Cardiac muscle cell (in vitro differentiated cells and primary cell): ENCODE data around the gene ACAP2. TPM values are rescaled to one million over a fixed set of nuclear protein-coding genes. Genes with fewer than 3 reads are reported as not detected.

ENCODE experiments used
- DNase-seq, 2 donors: peaks; one replicate each; pipeline versions ENCODE4 v3.0.0 to v3.0.0-alpha.2; 2010 to 2017; ENCODE audit warnings: low read depth in 1 of 2, low spot score in 1 of 2
- H3K27ac ChIP-seq: fragments of 200-600 bp; sonication (generic); 2 replicates; pipeline ENCODE4 v1.5.1; 2016
- H3K27me3 ChIP-seq: fragments of 200-600 bp; sonication (generic); 2 replicates; pipeline ENCODE4 v1.6.0; 2016; ENCODE audit warnings: control low read depth
- H3K36me3 ChIP-seq: fragments of 200-600 bp; sonication (generic); 2 replicates; pipeline ENCODE4 v1.5.1; 2016; ENCODE audit warnings: control low read depth
- H3K4me1 ChIP-seq: fragments of 200-600 bp; sonication (generic); 2 replicates; pipeline ENCODE4 v1.8.1; 2017; ENCODE audit warnings: low read depth, mild to moderate bottlenecking, mixed run types
- H3K4me3 ChIP-seq: fragments of 200-600 bp; sonication (generic); 2 replicates; pipeline ENCODE4 v1.5.1; 2016; ENCODE audit warnings: mild to moderate bottlenecking
- H3K9me3 ChIP-seq: fragments of 200-600 bp; sonication (generic); 2 replicates; pipeline ENCODE4 v1.5.1; 2017; ENCODE audit warnings: low read depth, mild to moderate bottlenecking, control low read depth
- polyA plus RNA-seq: library from polyadenylated mRNA; unstranded; fragments of >200 nt; fragmentation: Nextera tagmentation; extraction: Ambion mirVana; gene quantifications from 2 replicates; pipeline ENCODE4 v1.2.1, GENCODE V29; 2016
- total RNA-seq: library from RNA; depleted of rRNA; stranded (reverse); fragments of >200 nt; gene quantifications from 2 replicates; pipeline ENCODE4 v1.2.3, GENCODE V29; 2016
- TF ChIP-seq, protein P1 (sequence below): IDR thresholded peaks from 2 replicates; pipeline ENCODE4 v1.5.1; 2012; ENCODE audit warnings: low read depth, mild to moderate bottlenecking, low read length

Gene ACAP2
- total and polyA plus RNA-seq, 2 experiments from 2014 or later: 36.2 to 44.4 TPM

GRCh38 chr3:195249057-195249770 is 193.6 kb downstream of the ACAP2 start:
- Histone ChIP-seq H3K4me3 (no peak overlapping the region), H3K9me3 (no peaks in the 10 kb centered on the region), H3K36me3 (no peaks in the 10 kb centered on the region), H3K4me1 (peaks cover 9% of the 10 kb centered on the region), H3K27ac (no peak overlapping the region), H3K27me3 (no peaks in the 10 kb centered on the region)
- DNase-seq: no peak
- TF ChIP-seq, protein P1, sequence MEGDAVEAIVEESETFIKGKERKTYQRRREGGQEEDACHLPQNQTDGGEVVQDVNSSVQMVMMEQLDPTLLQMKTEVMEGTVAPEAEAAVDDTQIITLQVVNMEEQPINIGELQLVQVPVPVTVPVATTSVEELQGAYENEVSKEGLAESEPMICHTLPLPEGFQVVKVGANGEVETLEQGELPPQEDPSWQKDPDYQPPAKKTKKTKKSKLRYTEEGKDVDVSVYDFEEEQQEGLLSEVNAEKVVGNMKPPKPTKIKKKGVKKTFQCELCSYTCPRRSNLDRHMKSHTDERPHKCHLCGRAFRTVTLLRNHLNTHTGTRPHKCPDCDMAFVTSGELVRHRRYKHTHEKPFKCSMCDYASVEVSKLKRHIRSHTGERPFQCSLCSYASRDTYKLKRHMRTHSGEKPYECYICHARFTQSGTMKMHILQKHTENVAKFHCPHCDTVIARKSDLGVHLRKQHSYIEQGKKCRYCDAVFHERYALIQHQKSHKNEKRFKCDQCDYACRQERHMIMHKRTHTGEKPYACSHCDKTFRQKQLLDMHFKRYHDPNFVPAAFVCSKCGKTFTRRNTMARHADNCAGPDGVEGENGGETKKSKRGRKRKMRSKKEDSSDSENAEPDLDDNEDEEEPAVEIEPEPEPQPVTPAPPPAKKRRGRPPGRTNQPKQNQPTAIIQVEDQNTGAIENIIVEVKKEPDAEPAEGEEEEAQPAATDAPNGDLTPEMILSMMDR: no peak

GRCh38 chr3:195248281-195248680 is 194.5 kb downstream of the ACAP2 start:
- Histone ChIP-seq H3K4me1 (peaks cover 15% of the 10 kb centered on the region), H3K27me3 (no peaks in the 10 kb centered on the region), H3K9me3 (no peaks in the 10 kb centered on the region), H3K27ac (no peak overlapping the region), H3K36me3 (no peaks in the 10 kb centered on the region), H3K4me3 (no peak overlapping the region)
- TF ChIP-seq, protein P1: no peak
- no peak for DNase-seq

- no peak overlapping the region for H3K27ac ChIP-seq
- H3K27me3 ChIP-seq: no peaks in the 10 kb centered on the region
- no peaks in the 10 kb centered on the region for H3K9me3 ChIP-seq
- TF ChIP-seq, protein P1: no peak
- peaks cover 11% of the 10 kb centered on the region for H3K4me1 ChIP-seq
- no peak for DNase-seq
- no peaks in the 10 kb centered on the region for H3K36me3 ChIP-seq
- no peak overlapping the region for H3K4me3 ChIP-seq
These were observed 195.0 kb downstream of the ACAP2 start for GRCh38 chr3:195247863-195248189.

- Histone ChIP-seq H3K27me3 (no peaks in the 10 kb centered on the region), H3K4me3 (no peak overlapping the region), H3K36me3 (no peaks in the 10 kb centered on the region), H3K4me1 (peaks cover 8% of the 10 kb centered on the region), H3K9me3 (no peaks in the 10 kb centered on the region), H3K27ac (no peak overlapping the region)
- no peak for DNase-seq
- TF ChIP-seq, protein P1: no peak
These were observed 195.5 kb downstream of the ACAP2 start for GRCh38 chr3:195247086-195247862.

- Histone ChIP-seq H3K36me3 (no peaks in the 10 kb centered on the region), H3K27me3 (no peaks in the 10 kb centered on the region), H3K9me3 (no peaks in the 10 kb centered on the region), H3K4me3 (no peak overlapping the region), H3K27ac (no peak overlapping the region), H3K4me1 (peaks cover 8% of the 10 kb centered on the region)
- TF ChIP-seq, protein P1: no peak
- DNase-seq: no peak
These were observed 196.2 kb downstream of the ACAP2 start for GRCh38 chr3:195246581-195246995.
